Measurements from ENCODE around the gene EEF1G. TPM values are rescaled to one million over a fixed set of nuclear protein-coding genes. Genes with fewer than 3 reads are reported as not detected.

Gene EEF1G
- total and polyA plus RNA-seq, 9 of the 15 experiments (the other 6 are each of a cell fraction or from before 2014, with no cell fraction given): 985 to 2,349 (median 2,035) TPM

GRCh38 chr11:62621567-62622470 is 48.1 kb upstream of the EEF1G start, which contains the start of gene B3GAT3 (continued):
- 0 out of 4 replicates have a peak, but pooled peaks of 1 of the 2 experiments have one; percentile 22 for TF ChIP-seq BCLAF1 (IDR thresholded peaks at IDR 0.05; ENCODE audit: borderline replicate concordance in 1 of 2, control insufficient read depth in 1 of 2, low read depth in 2 of 2, low read length in 1 of 2)
- no peak for TF ChIP-seq KLF16 (IDR thresholded peaks at IDR 0.05)
- peak; percentile 75 for TF ChIP-seq RNF2 (IDR thresholded peaks at IDR 0.05)
- TF ChIP-seq CTCF (IDR thresholded peaks at IDR 0.05 in 2 of 3, conservative IDR thresholded peaks at IDR 0.05 in 1 of 3; ENCODE audit: insufficient read depth in 2 of 3, low read depth in 1 of 3, low read length in 3 of 3): peak in 2 of 3 experiments; percentile 8 to 28; a peak in 1 of 6 replicates
- TF ChIP-seq E2F3 (CRISPR knock-in tag; IDR thresholded peaks at IDR 0.05): peak; percentile 71; the same call in 1 of the 2 replicates
- no peak for TF ChIP-seq BRF2 (IDR thresholded peaks at IDR 0.05; ENCODE audit: borderline replicate concordance, insufficient read depth, insufficient read length)
- peak; percentile 35; the same call in 1 of the 2 replicates for TF ChIP-seq SIN3B (IDR thresholded peaks at IDR 0.05; ENCODE audit: low read depth)
- peak; percentile 99 for TF ChIP-seq TGIF2 (CRISPR knock-in tag; IDR thresholded peaks at IDR 0.05)
- TF ChIP-seq HDGF (IDR thresholded peaks at IDR 0.05): no peak
- no peak for TF ChIP-seq DLX4 (CRISPR knock-in tag; IDR thresholded peaks at IDR 0.05)
- TF ChIP-seq TCF7 (IDR thresholded peaks at IDR 0.05; ENCODE audit: borderline replicate concordance): no peak
- no peak for TF ChIP-seq ZNF24 (IDR thresholded peaks at IDR 0.05)
- no peak for TF ChIP-seq HNRNPUL1 (IDR thresholded peaks at IDR 0.05; ENCODE audit: low read length)
- peak; percentile 95 for TF ChIP-seq L3MBTL2 (IDR thresholded peaks at IDR 0.05)
- TF ChIP-seq POLR3G (IDR thresholded peaks at IDR 0.05; ENCODE audit: extremely low read depth, insufficient read length, insufficient replicate concordance): no peak
- no peak for TF ChIP-seq ZC3H11A (IDR thresholded peaks at IDR 0.05; ENCODE audit: low read depth, low read length)
- TF ChIP-seq FUS (optimal IDR thresholded peaks at IDR 0.05; ENCODE audit: low read depth, low read length): no peak
- no peak for TF ChIP-seq ARID2 (IDR thresholded peaks at IDR 0.05)

Measured in K562 (cell line).